ENCODE data around the gene KRCC1. TPM values are rescaled to one million over a fixed set of nuclear protein-coding genes. Genes with fewer than 3 reads are reported as not detected.

The KRCC1 gene
- total and polyA plus RNA-seq, 5 donors, result 24.6 to 31.6 (median 26.0) TPM

DNA sequence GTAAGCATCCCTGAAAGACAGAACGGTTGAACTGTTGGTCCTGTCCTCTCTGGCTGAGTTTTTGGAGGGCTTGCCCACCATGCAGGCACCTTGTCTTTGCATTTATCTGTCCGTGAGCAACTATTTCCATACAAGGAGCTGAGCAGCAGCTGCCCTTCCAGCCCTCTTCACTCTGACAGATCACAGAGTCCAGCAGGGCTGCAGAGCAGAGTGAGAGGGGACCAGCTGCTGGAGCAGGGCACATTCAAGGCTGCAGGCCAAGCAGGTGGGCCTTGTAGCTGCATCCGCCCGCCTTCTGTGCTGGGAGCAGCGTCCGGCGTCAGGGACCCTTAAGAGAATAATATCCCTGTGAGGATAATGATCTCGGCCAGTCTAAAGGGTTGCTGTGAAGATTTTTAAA is 21.5 kb upstream of the KRCC1 start:
- Histone ChIP-seq H3K9me3 (ENCODE audit: control insufficient read depth, low read length) (no peaks in the 10 kb centered on the region), H3K27me3 (ENCODE audit: control insufficient read depth, insufficient read depth) (no peaks in the 10 kb centered on the region), H3K4me3 (ENCODE audit: low read length) (no peak overlapping the region), H3K4me1 (ENCODE audit: control insufficient read depth, insufficient read depth, low read length) (no peaks in the 10 kb centered on the region), H3K27ac (ENCODE audit: low read length) (peak overlapping the region; percentile 76)
- whole genome bisulfite sequencing, result 58% methylated on average over 8 of the region's 8 CpGs
- intact Hi-C loops (cut with DNase I), result no loop called here
- DNase-seq, result no peak
- ATAC-seq, result peak; percentile 62 to 79

DNA sequence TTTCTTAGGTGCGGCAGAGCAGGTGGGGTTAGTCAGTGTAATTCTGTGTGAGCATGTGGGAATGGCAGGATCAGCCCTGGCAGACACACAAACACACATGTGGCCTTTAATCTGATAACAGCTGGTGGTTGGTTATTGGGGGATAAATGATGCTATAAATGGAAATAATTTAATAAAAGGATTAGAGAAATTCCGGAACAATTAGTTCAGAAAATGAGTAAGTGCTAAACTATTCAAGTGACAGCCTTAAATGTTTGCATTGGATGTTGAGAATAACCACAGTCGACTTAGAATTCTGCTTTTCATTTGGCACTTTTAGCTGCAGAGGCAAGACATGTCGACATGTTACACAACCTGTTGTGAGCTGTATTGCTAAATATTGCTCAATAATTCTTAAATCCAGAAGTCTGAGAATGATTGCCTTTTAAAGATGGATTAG is 19.3 kb upstream of the KRCC1 start:
- no peak for DNase-seq
- Histone ChIP-seq H3K4me1 (ENCODE audit: control insufficient read depth, insufficient read depth, low read length) (no peaks in the 10 kb centered on the region), H3K27ac (ENCODE audit: low read length) (peak overlapping the region; percentile 9), H3K27me3 (ENCODE audit: control insufficient read depth, insufficient read depth) (no peaks in the 10 kb centered on the region), H3K4me3 (ENCODE audit: low read length) (no peak overlapping the region), H3K9me3 (ENCODE audit: control insufficient read depth, low read length) (no peaks in the 10 kb centered on the region)
- no peak for ATAC-seq
- 58% methylated on average over 4 of the region's 4 CpGs for WGBS
- intact Hi-C loops (cut with DNase I), result no loop called here

DNA sequence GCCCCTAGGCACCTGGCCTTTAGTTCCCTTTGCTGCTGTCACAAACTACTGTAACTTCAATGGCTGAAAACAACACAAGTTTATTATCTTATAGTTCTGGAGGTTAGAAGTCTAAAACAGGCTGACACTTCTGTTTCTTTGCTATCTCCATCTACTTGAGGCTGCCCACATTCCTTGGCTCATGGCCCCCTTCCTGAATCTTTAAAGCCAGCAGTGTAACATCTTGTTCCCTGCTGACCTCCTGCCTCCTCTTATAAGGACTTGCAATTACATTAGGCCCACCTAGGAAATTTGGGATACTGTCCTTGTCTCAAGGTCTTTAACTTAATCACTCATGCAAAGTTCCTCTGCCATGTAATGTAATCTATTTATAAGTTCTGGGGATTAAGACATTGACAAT is 18.6 kb upstream of the KRCC1 start:
- Histone ChIP-seq H3K4me1 (ENCODE audit: control insufficient read depth, insufficient read depth, low read length) (no peaks in the 10 kb centered on the region), H3K27ac (ENCODE audit: low read length) (no peak overlapping the region), H3K27me3 (ENCODE audit: control insufficient read depth, insufficient read depth) (no peaks in the 10 kb centered on the region), H3K4me3 (ENCODE audit: low read length) (no peak overlapping the region), H3K9me3 (ENCODE audit: control insufficient read depth, low read length) (no peaks in the 10 kb centered on the region)
- ATAC-seq (no peak), DNase-seq (no peak)
- intact Hi-C loops (cut with DNase I), result no loop called here

DNA sequence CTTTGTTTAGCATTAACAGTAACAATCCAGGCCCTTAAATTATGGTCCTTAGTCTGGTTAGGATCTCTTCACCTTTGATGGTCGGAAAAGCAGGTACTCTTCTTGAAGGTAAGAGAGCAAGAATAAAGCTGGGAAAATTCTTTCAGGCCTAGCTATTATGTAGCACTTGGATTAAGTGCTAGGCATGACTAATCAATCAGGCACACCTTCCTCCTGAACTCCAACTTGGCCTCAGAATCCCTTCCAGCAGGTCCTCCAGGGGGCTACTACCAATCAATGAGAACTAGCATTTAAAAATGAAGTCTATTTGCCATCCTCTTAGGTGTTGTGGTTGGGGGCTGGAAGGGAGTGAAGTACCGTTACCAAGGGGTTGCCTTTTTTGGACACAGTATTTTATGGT is 15.8 kb upstream of the KRCC1 start:
- H3K27ac ChIP-seq (ENCODE audit: low read length), result no peak overlapping the region
- intact Hi-C loops (cut with DNase I), result no loop called here

DNA sequence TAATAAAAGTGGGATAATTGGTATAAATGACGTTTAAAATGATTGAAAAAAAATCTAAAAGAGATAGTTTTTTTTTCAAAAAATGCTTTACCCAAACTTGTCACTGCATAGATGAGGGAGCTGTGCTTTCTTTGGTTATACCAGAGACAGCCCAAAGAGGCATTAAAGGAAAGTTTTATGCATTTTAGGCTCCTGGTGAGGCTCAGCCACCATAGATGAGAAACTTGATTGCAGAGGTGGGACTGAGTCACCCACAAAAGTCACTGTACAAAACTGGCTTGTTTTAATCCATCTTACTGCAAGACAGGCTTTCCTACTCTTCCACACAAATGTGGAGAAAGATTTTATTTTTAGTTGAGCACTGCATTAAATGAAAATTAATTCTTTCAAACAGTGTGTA is 14.5 kb upstream of the KRCC1 start:
- Histone ChIP-seq H3K4me3 (ENCODE audit: low read length) (peak overlapping the region; percentile 77), H3K27ac (ENCODE audit: low read length) (peak overlapping the region; percentile 81), H3K27me3 (ENCODE audit: control insufficient read depth, insufficient read depth) (no peaks in the 10 kb centered on the region), H3K4me1 (ENCODE audit: control insufficient read depth, insufficient read depth, low read length) (no peaks in the 10 kb centered on the region), H3K9me3 (ENCODE audit: control insufficient read depth, low read length) (no peaks in the 10 kb centered on the region)
- intact Hi-C loops (cut with DNase I), result no loop called here
- 53% methylated on average over 1 of the region's 1 CpG for WGBS
- ATAC-seq (no peak), DNase-seq (no peak)

More for the DNA sequence above, 15.8 kb upstream of the KRCC1 start:
- no peaks in the 10 kb centered on the region for H3K4me1 ChIP-seq (ENCODE audit: control insufficient read depth, insufficient read depth, low read length)
- no peaks in the 10 kb centered on the region for H3K9me3 ChIP-seq (ENCODE audit: control insufficient read depth, low read length)
- DNase-seq (no peak), ATAC-seq (no peak)
- H3K4me3 ChIP-seq (ENCODE audit: low read length), result peak overlapping the region; percentile 48
- WGBS, result 84% methylated on average over 2 of the region's 2 CpGs
- no peaks in the 10 kb centered on the region for H3K27me3 ChIP-seq (ENCODE audit: control insufficient read depth, insufficient read depth)

DNA sequence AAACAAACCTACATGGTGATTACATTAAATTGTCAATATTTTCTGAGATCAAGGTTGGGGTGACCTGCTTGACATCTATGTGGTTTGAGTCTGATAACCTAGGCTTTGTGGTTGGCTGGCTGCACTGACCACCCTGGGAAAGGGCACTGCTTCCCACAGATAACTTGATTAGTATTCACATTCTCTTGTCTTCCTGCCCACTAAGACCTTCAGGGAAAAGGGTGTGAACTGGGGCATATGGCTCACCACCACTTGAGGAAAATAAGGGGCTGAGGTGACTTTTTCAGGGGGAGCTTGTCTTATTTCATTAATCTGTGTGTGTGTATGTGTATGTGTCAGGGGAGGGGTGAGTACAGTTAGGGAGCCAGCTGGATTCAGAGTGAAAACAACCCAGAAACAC is 13.5 kb upstream of the KRCC1 start:
- no peak for DNase-seq
- Histone ChIP-seq H3K27ac (ENCODE audit: low read length) (peak overlapping the region; percentile 82), H3K4me1 (ENCODE audit: control insufficient read depth, insufficient read depth, low read length) (no peaks in the 10 kb centered on the region), H3K9me3 (ENCODE audit: control insufficient read depth, low read length) (no peaks in the 10 kb centered on the region), H3K4me3 (ENCODE audit: low read length) (peak overlapping the region; percentile 77), H3K27me3 (ENCODE audit: control insufficient read depth, insufficient read depth) (no peaks in the 10 kb centered on the region)
- intact Hi-C loops (cut with DNase I), result no loop called here
- no peak for ATAC-seq

DNA sequence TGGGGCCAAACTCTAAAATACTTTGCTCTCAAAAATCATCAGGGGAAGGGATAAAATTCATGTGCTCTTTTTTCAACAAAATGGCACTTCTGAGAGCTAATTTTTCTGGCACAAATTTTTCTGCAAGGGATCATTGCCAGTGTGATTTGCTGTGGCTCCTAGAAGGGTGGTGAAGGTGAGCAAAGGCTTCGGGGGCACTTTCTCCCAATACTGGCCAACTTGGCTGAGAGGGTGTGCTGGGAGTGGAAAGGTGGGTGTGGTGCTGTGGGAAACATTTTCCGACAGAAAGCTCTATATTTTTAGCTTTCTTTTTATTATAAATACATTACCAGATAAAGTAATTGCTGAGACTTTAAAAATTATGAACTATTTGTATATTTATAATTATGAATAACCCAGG is 12.5 kb upstream of the KRCC1 start:
- 45% methylated on average over 2 of the region's 2 CpGs for WGBS

DNA sequence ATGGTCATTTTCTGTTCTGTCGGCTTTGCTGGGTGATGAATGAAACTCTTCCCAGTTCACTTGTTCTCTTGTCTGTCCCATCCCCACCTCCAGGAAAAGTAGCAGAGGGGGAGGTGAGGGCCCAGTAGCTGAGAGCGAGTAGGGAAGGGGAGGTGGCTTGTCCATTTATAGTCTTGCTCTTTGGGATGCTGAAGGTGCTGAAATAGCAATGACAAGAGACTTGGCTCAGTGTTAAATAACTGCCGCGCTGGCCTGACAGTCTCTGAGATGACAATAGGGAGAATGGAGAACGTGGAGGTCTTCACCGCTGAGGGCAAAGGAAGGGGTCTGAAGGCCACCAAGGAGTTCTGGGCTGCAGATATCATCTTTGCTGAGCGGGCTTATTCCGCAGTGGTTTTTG is 12.0 kb upstream of the KRCC1 start, which contains the start of gene SMYD1:
Gene SMYD1 (plus strand): TSS at position 228 of the 400 bp plus-strand sequence. CDS start 40 bp downstream, at position 268.
- no peaks in the 10 kb centered on the region for H3K4me1 ChIP-seq (ENCODE audit: control insufficient read depth, insufficient read depth, low read length)
- H3K9me3 ChIP-seq (ENCODE audit: control insufficient read depth, low read length), result no peaks in the 10 kb centered on the region
- intact Hi-C loops (cut with DNase I), result no loop called here
- ATAC-seq (peak; percentile 87 to 90), DNase-seq (peak in 1 of 3 donors; percentile 52)
- H3K4me3 ChIP-seq (ENCODE audit: low read length), result peak within 1 kb of the TSS; percentile 77
- peak within 1 kb of the TSS; percentile 86 for H3K27ac ChIP-seq (ENCODE audit: low read length)
- WGBS, result 41% methylated on average over 8 of the region's 8 CpGs
- H3K27me3 ChIP-seq (ENCODE audit: control insufficient read depth, insufficient read depth), result no peaks in the 10 kb centered on the region

More for the DNA sequence above, 12.5 kb upstream of the KRCC1 start:
- Histone ChIP-seq H3K27ac (ENCODE audit: low read length) (peak overlapping the region; percentile 72), H3K4me3 (ENCODE audit: low read length) (peak overlapping the region; percentile 77), H3K4me1 (ENCODE audit: control insufficient read depth, insufficient read depth, low read length) (no peaks in the 10 kb centered on the region), H3K9me3 (ENCODE audit: control insufficient read depth, low read length) (no peaks in the 10 kb centered on the region), H3K27me3 (ENCODE audit: control insufficient read depth, insufficient read depth) (no peaks in the 10 kb centered on the region)
- ATAC-seq, result no peak
- no peak for DNase-seq
- intact Hi-C loops (cut with DNase I), result no loop called here

DNA sequence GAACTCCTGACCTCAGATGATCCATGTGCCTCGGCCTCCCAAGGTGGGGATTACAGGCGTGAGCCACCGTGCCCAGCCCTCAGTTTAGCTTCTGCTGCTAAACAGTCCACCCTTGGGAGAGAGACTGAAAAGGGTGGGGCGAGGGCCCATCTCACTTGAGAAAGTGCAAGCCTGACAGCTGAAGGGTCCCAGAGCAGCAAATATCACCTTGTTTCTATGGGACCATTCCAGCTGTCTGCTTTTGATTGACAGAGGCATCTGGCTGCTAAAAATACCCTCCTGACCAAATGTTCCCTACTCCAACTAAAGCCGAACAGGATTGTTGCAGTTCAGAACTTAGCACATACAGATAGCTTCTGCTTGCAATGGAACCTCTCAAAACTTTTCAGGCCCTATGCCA is 11.6 kb upstream of the KRCC1 start:
- Histone ChIP-seq H3K27me3 (ENCODE audit: control insufficient read depth, insufficient read depth) (no peaks in the 10 kb centered on the region), H3K27ac (ENCODE audit: low read length) (peak overlapping the region; percentile 76), H3K9me3 (ENCODE audit: control insufficient read depth, low read length) (no peaks in the 10 kb centered on the region), H3K4me1 (ENCODE audit: control insufficient read depth, insufficient read depth, low read length) (no peaks in the 10 kb centered on the region), H3K4me3 (ENCODE audit: low read length) (no peak overlapping the region)
- 45% methylated on average over 5 of the region's 5 CpGs for WGBS
- ATAC-seq, result peak; percentile 75 to 76
- intact Hi-C loops (cut with DNase I), result no loop called here
- peak in 1 of 3 donors; percentile 44 for DNase-seq

DNA sequence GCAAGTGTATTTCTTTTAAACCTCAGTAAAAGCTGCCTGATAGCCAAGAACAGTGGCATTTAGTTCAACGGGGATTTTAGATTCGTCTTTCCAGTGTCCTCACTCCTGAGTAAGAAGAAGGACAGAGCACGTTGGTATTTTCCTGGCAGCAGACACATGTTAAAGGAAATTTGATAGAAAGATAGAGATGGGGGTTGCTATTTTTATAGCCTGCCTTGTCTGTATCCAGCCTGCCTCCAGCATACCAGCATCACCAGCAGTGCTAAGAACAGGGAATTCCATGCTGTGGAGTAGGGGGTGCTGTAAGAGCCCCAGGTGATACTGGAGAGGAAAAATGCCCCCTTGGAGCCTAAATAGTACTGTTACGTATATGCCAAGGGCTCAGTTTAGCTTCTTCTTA is 11.0 kb upstream of the KRCC1 start:
- WGBS, result 39% methylated on average over 4 of the region's 4 CpGs
- H3K27ac ChIP-seq (ENCODE audit: low read length), result peak overlapping the region; percentile 86
- no peak for DNase-seq
- H3K4me3 ChIP-seq (ENCODE audit: low read length), result no peak overlapping the region
- no peaks in the 10 kb centered on the region for H3K27me3 ChIP-seq (ENCODE audit: control insufficient read depth, insufficient read depth)
- no peaks in the 10 kb centered on the region for H3K4me1 ChIP-seq (ENCODE audit: control insufficient read depth, insufficient read depth, low read length)
- intact Hi-C loops (cut with DNase I), result no loop called here
- no peaks in the 10 kb centered on the region for H3K9me3 ChIP-seq (ENCODE audit: control insufficient read depth, low read length)
- ATAC-seq, result peak; percentile 64 to 67

DNA sequence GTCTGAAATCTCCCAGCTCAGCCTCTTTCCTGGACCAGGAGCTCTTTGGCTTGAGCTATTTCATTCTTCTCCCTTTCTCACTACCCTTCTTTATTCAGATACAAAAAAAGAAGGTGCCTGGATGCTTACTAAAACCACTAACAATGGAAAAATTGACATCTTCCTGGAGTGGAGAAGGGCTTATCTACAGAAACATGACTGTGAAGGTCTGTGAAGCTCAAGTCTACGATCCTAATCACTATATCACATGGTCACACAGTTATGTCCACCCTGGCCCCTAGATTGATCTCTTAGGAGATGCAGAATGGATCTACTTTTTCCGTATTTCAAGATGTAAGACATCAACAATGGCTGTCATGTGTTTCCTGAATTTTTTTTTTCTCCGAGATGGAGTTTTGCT is 5.7 kb upstream of the KRCC1 start:
- WGBS, result 76% methylated on average over 3 of the region's 3 CpGs
- no peak for DNase-seq
- no peak overlapping the region for H3K4me3 ChIP-seq (ENCODE audit: low read length)
- H3K9me3 ChIP-seq (ENCODE audit: control insufficient read depth, low read length), result no peaks in the 10 kb centered on the region
- H3K27ac ChIP-seq (ENCODE audit: low read length), result no peak overlapping the region
- ATAC-seq, result no peak
- no peaks in the 10 kb centered on the region for H3K4me1 ChIP-seq (ENCODE audit: control insufficient read depth, insufficient read depth, low read length)
- no peaks in the 10 kb centered on the region for H3K27me3 ChIP-seq (ENCODE audit: control insufficient read depth, insufficient read depth)
- intact Hi-C loops (cut with DNase I), result loop anchor here in 3 of 4 donors (2.0 to 5.0 kb wide), 2 partner anchors 98 to 101 kb away; no protein-coding TSS in a partner anchor

DNA sequence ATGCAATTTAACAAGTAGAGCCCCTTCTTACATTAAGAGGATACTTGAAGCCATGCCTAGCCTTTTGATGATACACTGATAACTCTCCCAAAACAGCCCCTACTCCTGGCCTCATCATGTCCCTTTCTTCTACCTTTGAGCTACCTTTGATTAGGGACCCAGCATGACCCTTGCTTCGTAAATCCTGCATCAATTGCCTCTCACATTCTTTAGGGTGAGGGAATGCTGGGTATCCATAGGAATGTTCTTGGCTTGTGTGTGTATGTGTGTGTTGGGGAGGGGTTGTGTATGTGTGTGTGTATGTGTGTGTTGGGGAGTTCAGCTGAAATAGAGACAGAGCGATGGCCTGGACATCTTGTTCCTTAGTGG is 5.3 kb upstream of the KRCC1 start:
- Histone ChIP-seq H3K27me3 (ENCODE audit: control insufficient read depth, insufficient read depth) (no peaks in the 10 kb centered on the region), H3K9me3 (ENCODE audit: control insufficient read depth, low read length) (no peaks in the 10 kb centered on the region), H3K4me3 (ENCODE audit: low read length) (no peak overlapping the region), H3K27ac (ENCODE audit: low read length) (no peak overlapping the region), H3K4me1 (ENCODE audit: control insufficient read depth, insufficient read depth, low read length) (no peaks in the 10 kb centered on the region)
- intact Hi-C loops (cut with DNase I), result loop anchor here in 3 of 4 donors (2.0 to 5.0 kb wide), 2 partner anchors 98 to 101 kb away; no protein-coding TSS in a partner anchor
- WGBS, result 67% methylated on average over 2 of the region's 2 CpGs
- no peak for ATAC-seq
- no peak for DNase-seq
